NCI-H128 (cell line): ENCODE results near the gene TCF7.

ENCODE experiments used
- DNase-seq: peaks from one replicate; lab custom pipeline; 2025; ENCODE audit not compliant: unreplicated experiment; lab: John Stamatoyannopoulos, UW

TCF7 gene

GRCh38 chr5:134113902-134114875, at the start of gene TCF7:
TSS of gene TCF7 (plus strand) at chr5:134114681. CDS start at chr5:134114907, 226 bp downstream.
- peak; percentile 14 for DNase-seq

- no peak for DNase-seq
Observed at GRCh38 chr5:134069553-134069952, 44.9 kb upstream of the TCF7 start.

- DNase-seq = no peak
Observed at GRCh38 chr5:134070725-134071613, 43.5 kb upstream of the TCF7 start.

- no peak for DNase-seq
Observed at GRCh38 chr5:134071614-134072207, 42.8 kb upstream of the TCF7 start.

- no peak for DNase-seq
Observed at GRCh38 chr5:134072471-134073210, 41.8 kb upstream of the TCF7 start.

GRCh38 chr5:134073404-134073803, 41.1 kb upstream of the TCF7 start:
- no peak for DNase-seq

GRCh38 chr5:134075102-134075501, 39.4 kb upstream of the TCF7 start:
- no peak for DNase-seq

- DNase-seq = no peak
Observed at GRCh38 chr5:134077926-134078580, 36.4 kb upstream of the TCF7 start.

- no peak for DNase-seq
Observed at GRCh38 chr5:134079748-134080581, 34.5 kb upstream of the TCF7 start.

- DNase-seq = no peak
Observed at GRCh38 chr5:134082264-134082992, 32.1 kb upstream of the TCF7 start.

- DNase-seq = no peak
Observed at GRCh38 chr5:134083517-134083916, 31.0 kb upstream of the TCF7 start.

- DNase-seq = no peak
Observed at GRCh38 chr5:134084022-134084565, 30.4 kb upstream of the TCF7 start.

GRCh38 chr5:134084570-134084969, 29.9 kb upstream of the TCF7 start:
- DNase-seq = no peak

GRCh38 chr5:134085411-134085810, 29.1 kb upstream of the TCF7 start:
- DNase-seq = no peak

- no peak for DNase-seq
Observed at GRCh38 chr5:134086225-134086942, 28.1 kb upstream of the TCF7 start.

- DNase-seq = no peak
Observed at GRCh38 chr5:134086943-134087305, 27.6 kb upstream of the TCF7 start.

- no peak for DNase-seq
Observed at GRCh38 chr5:134088291-134088690, 26.2 kb upstream of the TCF7 start.
